ENCODE measurements around the gene HSPG2. TPM values are rescaled to one million over a fixed set of nuclear protein-coding genes. Genes with fewer than 3 reads are reported as not detected.

HSPG2 gene
- total and polyA plus RNA-seq, 2 of the 13 experiments (the other 11 are each of a cell fraction or from before 2014, with no cell fraction given), result 9.1 to 13.1 TPM

- TF ChIP-seq ARNT2 (CRISPR knock-in tag; IDR thresholded peaks at IDR 0.05; ENCODE audit: low read depth) (no peak), ZNF33A (CRISPR knock-in tag; IDR thresholded peaks at IDR 0.05; ENCODE audit: borderline replicate concordance) (no peak), ZNF503 (CRISPR knock-in tag; IDR thresholded peaks at IDR 0.05) (no peak), ONECUT2 (CRISPR knock-in tag; IDR thresholded peaks at IDR 0.05) (no peak), POGZ (CRISPR knock-in tag; IDR thresholded peaks at IDR 0.05) (no peak; the same call in 1 of the 2 replicates), ZBTB42 (CRISPR knock-in tag; IDR thresholded peaks at IDR 0.05) (no peak; the same call in 1 of the 2 replicates), ZNF225 (CRISPR knock-in tag; IDR thresholded peaks at IDR 0.05) (no peak), ZNF124 (CRISPR knock-in tag; IDR thresholded peaks at IDR 0.05) (peak; percentile 61; the same call in 1 of the 2 replicates), PAF1 (CRISPR knock-in tag; IDR thresholded peaks at IDR 0.05) (no peak), SRF (IDR thresholded peaks at IDR 0.05; ENCODE audit: low read depth, low read length) (no peak), SOX13 (IDR thresholded peaks at IDR 0.05) (no peak), SOX13 (CRISPR knock-in tag; conservative IDR thresholded peaks at IDR 0.05 in 1 of 2, IDR thresholded peaks at IDR 0.05 in 1 of 2) (no peak; a peak in 1 of 4 replicates), GPBP1L1 (CRISPR knock-in tag; IDR thresholded peaks at IDR 0.05) (no peak), ZNF598 (CRISPR knock-in tag; IDR thresholded peaks at IDR 0.05; ENCODE audit: borderline replicate concordance) (no peak)
- TF ChIP-seq, protein P1, sequence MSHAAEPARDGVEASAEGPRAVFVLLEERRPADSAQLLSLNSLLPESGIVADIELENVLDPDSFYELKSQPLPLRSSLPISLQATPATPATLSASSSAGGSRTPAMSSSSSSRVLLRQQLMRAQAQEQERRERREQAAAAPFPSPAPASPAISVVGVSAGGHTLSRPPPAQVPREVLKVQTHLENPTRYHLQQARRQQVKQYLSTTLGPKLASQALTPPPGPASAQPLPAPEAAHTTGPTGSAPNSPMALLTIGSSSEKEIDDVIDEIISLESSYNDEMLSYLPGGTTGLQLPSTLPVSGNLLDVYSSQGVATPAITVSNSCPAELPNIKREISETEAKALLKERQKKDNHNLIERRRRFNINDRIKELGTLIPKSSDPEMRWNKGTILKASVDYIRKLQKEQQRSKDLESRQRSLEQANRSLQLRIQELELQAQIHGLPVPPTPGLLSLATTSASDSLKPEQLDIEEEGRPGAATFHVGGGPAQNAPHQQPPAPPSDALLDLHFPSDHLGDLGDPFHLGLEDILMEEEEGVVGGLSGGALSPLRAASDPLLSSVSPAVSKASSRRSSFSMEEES (CRISPR knock-in tag; IDR thresholded peaks at IDR 0.05), result no peak
- TF ChIP-seq, protein P2, sequence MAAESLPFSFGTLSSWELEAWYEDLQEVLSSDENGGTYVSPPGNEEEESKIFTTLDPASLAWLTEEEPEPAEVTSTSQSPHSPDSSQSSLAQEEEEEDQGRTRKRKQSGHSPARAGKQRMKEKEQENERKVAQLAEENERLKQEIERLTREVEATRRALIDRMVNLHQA (CRISPR knock-in tag; IDR thresholded peaks at IDR 0.05), result no peak
- TF ChIP-seq, protein P3, sequence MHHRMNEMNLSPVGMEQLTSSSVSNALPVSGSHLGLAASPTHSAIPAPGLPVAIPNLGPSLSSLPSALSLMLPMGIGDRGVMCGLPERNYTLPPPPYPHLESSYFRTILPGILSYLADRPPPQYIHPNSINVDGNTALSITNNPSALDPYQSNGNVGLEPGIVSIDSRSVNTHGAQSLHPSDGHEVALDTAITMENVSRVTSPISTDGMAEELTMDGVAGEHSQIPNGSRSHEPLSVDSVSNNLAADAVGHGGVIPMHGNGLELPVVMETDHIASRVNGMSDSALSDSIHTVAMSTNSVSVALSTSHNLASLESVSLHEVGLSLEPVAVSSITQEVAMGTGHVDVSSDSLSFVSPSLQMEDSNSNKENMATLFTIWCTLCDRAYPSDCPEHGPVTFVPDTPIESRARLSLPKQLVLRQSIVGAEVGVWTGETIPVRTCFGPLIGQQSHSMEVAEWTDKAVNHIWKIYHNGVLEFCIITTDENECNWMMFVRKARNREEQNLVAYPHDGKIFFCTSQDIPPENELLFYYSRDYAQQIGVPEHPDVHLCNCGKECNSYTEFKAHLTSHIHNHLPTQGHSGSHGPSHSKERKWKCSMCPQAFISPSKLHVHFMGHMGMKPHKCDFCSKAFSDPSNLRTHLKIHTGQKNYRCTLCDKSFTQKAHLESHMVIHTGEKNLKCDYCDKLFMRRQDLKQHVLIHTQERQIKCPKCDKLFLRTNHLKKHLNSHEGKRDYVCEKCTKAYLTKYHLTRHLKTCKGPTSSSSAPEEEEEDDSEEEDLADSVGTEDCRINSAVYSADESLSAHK (CRISPR knock-in tag; IDR thresholded peaks at IDR 0.05; ENCODE audit: borderline replicate concordance), result no peak
Measured at GRCh38 chr1:21783679-21784603, 153.2 kb downstream of the HSPG2 start (continued).
